GM23338 (cell line): ENCODE results near the gene NEUROG2. TPM values are rescaled to one million over a fixed set of nuclear protein-coding genes. Genes with fewer than 3 reads are reported as not detected.

Experiments
- ATAC-seq: fragments of 200-7000 bp; cut with Tn5 transposase; 3 replicates; pipeline ENCODE4 v1.9.1; 2020
- DNase-seq: peaks from one replicate; pipeline ENCODE4 v3.0.0-alpha.2; 2015; ENCODE audit warnings: low spot score
- H2AFZ ChIP-seq: fragments of 200-600 bp; sonication (generic); 2 replicates; pipeline ENCODE4 v1.8.0; 2016; ENCODE audit warnings: antibody characterized with exemption, mild to moderate bottlenecking, moderate library complexity
- H3F3A ChIP-seq: fragments of 200-600 bp; sonication (generic); replicated peaks from 2 replicates; pipeline ENCODE4 v1.8.0; 2017; ENCODE audit warnings: antibody characterized with exemption, mixed run types, low read depth
- H3K27ac ChIP-seq: fragments of 200-600 bp; sonication (generic); 2 replicates; pipeline ENCODE4 v1.6.1; 2016; ENCODE audit warnings: low read depth
- H3K27me3 ChIP-seq: fragments of 200-600 bp; sonication (generic); 2 replicates; pipeline ENCODE4 v1.8.0; 2016; ENCODE audit warnings: mild to moderate bottlenecking, mixed run types, moderate library complexity; ENCODE audit not compliant: insufficient read depth
- H3K36me3 ChIP-seq: fragments of 200-600 bp; sonication (generic); 2 replicates; pipeline ENCODE4 v1.8.0; 2016; ENCODE audit warnings: mild to moderate bottlenecking; ENCODE audit not compliant: insufficient read depth
- H3K4me1 ChIP-seq: fragments of 200-600 bp; sonication (generic); 2 replicates; pipeline ENCODE4 v1.8.0; 2016; ENCODE audit warnings: mild to moderate bottlenecking, moderate library complexity; ENCODE audit not compliant: insufficient read depth
- H3K4me2 ChIP-seq: fragments of 200-600 bp; sonication (generic); 2 replicates; pipeline ENCODE4 v1.7.1; 2017; ENCODE audit warnings: mixed run types
- H3K4me3 ChIP-seq: fragments of 200-600 bp; sonication (generic); 2 replicates; pipeline ENCODE4 v1.6.1; 2016; ENCODE audit warnings: mixed run types
- H3K79me2 ChIP-seq: fragments of 200-600 bp; sonication (generic); replicated peaks from 2 replicates; pipeline ENCODE4 v1.8.0; 2017; ENCODE audit warnings: mild to moderate bottlenecking; ENCODE audit not compliant: insufficient read depth
- H3K9me2 ChIP-seq: fragments of 200-600 bp; sonication (generic); 2 replicates; pipeline ENCODE4 v1.8.0; 2017; ENCODE audit not compliant: insufficient read depth
- H4K20me1 ChIP-seq: fragments of 200-600 bp; sonication (generic); replicated peaks from 2 replicates; pipeline ENCODE4 v1.8.0; 2017; ENCODE audit warnings: mild to moderate bottlenecking; ENCODE audit not compliant: insufficient read depth
- H3K27ac Mint-ChIP-seq: 2 replicates; pipeline ENCODE4 v1.8.0; 2020; ENCODE audit warnings: inconsistent platforms, mild to moderate bottlenecking, moderate library complexity, mixed read lengths
- H3K27me3 Mint-ChIP-seq: 3 replicates; pipeline ENCODE4 v1.8.0; 2022; ENCODE audit warnings: low read depth, mild to moderate bottlenecking, moderate library complexity, mixed read lengths, inconsistent platforms; ENCODE audit not compliant: insufficient read depth, poor library complexity
- H3K36me3 Mint-ChIP-seq: 3 replicates; pipeline ENCODE4 v1.8.0; 2021; ENCODE audit warnings: low read depth, mild to moderate bottlenecking, inconsistent platforms, moderate library complexity, mixed read lengths
- H3K4me1 Mint-ChIP-seq: 3 replicates; pipeline ENCODE4 v1.8.0; 2020; ENCODE audit warnings: mild to moderate bottlenecking, inconsistent platforms, mixed read lengths
- H3K4me3 Mint-ChIP-seq: 3 replicates; pipeline ENCODE4 v1.8.0; 2021; ENCODE audit warnings: moderate library complexity, mild to moderate bottlenecking, inconsistent platforms, mixed read lengths
- H3K9me3 Mint-ChIP-seq: 3 replicates; pipeline ENCODE4 v1.8.0; 2020; ENCODE audit warnings: moderate library complexity, mild to moderate bottlenecking, inconsistent platforms, mixed read lengths
- CREB1 ChIP-seq: fragments of 250-450 bp; sonication (Bioruptor Pico); IDR thresholded peaks from 2 replicates; pipeline ENCODE4 v1.5.0; 2020; ENCODE audit warnings: low read depth, mild to moderate bottlenecking, moderate library complexity
- CTCF ChIP-seq, 2 experiments: fragments of 200-600 bp in 1 of 2; sonication (generic) in 1 of 2; conservative IDR thresholded peaks; 2 replicates each; pipeline versions ENCODE4 v1.5.1 to v1.6.1; 2016 to 2017; ENCODE audit warnings: antibody characterized with exemption in 2 of 2, low read depth in 2 of 2, mild to moderate bottlenecking in 2 of 2, moderate library complexity in 1 of 2
- ETS1 ChIP-seq: IDR thresholded peaks from 2 replicates; pipeline ENCODE4 v1.6.1; 2016; ENCODE audit warnings: antibody characterized with exemption
- EZH2 ChIP-seq: fragments of 200-600 bp; sonication (generic); IDR thresholded peaks from one replicate; pipeline ENCODE4 v1.8.0; 2017; ENCODE audit warnings: antibody characterized with exemption, mild to moderate bottlenecking, low read depth; ENCODE audit not compliant: unreplicated experiment
- JUNB ChIP-seq: IDR thresholded peaks from one replicate; pipeline ENCODE4 v1.6.1; 2016; ENCODE audit warnings: antibody characterized with exemption; ENCODE audit not compliant: unreplicated experiment
- NANOG ChIP-seq: IDR thresholded peaks from 2 replicates; pipeline ENCODE4 v1.6.1; 2016; ENCODE audit warnings: antibody characterized with exemption, borderline replicate concordance
- POLR2AphosphoS5 ChIP-seq: IDR thresholded peaks from 2 replicates; pipeline ENCODE4 v1.6.1; 2016; ENCODE audit warnings: antibody characterized with exemption, low read depth
- ZNF114 ChIP-seq: fragments of 250-450 bp; sonication (Bioruptor Pico); IDR thresholded peaks from 2 replicates; pipeline ENCODE4 v1.5.0; 2020; ENCODE audit warnings: mild to moderate bottlenecking, moderate library complexity
- ZNF462 ChIP-seq: fragments of 250-450 bp; sonication (Bioruptor Pico); IDR thresholded peaks from 2 replicates; pipeline ENCODE4 v1.5.0; 2020; ENCODE audit warnings: mild to moderate bottlenecking, moderate library complexity
- long read RNA-seq: library from polyadenylated mRNA; unstranded; transcript quantifications from one replicate; pipeline ENCODE4 v2.0.0, GENCODE V29; 2020; ENCODE audit not compliant: unreplicated experiment
- polyA plus RNA-seq: library from polyadenylated mRNA; unstranded; fragments of >200 nt; fragmentation: Nextera tagmentation; extraction: Ambion mirVana; gene quantifications from 2 replicates; pipeline ENCODE4 v1.2.1, GENCODE V29; 2016
- total RNA-seq: library from RNA; depleted of rRNA; stranded (reverse); fragments of >200 nt; shearing (Covaris generic); gene quantifications from 2 replicates; pipeline ENCODE4 v1.2.3, GENCODE V29; 2014; rRNA removed

NEUROG2 gene
- not detected in 2 replicates for total RNA-seq
- not detected in 2 replicates for polyA plus RNA-seq
- long read RNA-seq = 0 reads

GRCh38 chr4:112516066-112516470 lies at the start of gene NEUROG2:
Gene NEUROG2 (minus strand): TSS chr4:112516180. CDS start chr4:112515475, 705 bp downstream.
- peaks cover 48% of the 10 kb centered on the region for H3K4me1 Mint-ChIP-seq
- Histone ChIP-seq H3K4me1 (peaks cover 64% of the 10 kb centered on the region), H3K79me2 (no peaks in the 10 kb centered on the region), H3K27me3 (peaks cover 100% of the 10 kb centered on the region), H3F3A (peaks cover 48% of the 10 kb centered on the region), H4K20me1 (peaks cover 40% of the 10 kb centered on the region), H2AFZ (peak within 1 kb of the TSS; percentile 95), H3K4me3 (peak within 1 kb of the TSS; percentile 60), H3K9me2 (no peaks in the 10 kb centered on the region), H3K4me2 (peak within 1 kb of the TSS; percentile 87), H3K36me3 (no peaks in the 10 kb centered on the region), H3K27ac (no peak within 1 kb of the TSS)
- H3K9me3 Mint-ChIP-seq = peaks cover 3% of the 10 kb centered on the region; the same call in 2 of the 3 replicates
- no peak for TF ChIP-seq ZNF114 (CRISPR knock-in tag)
- TF ChIP-seq JUNB = no peak
- TF ChIP-seq NANOG = no peak
- no peak for TF ChIP-seq POLR2AphosphoS5
- TF ChIP-seq EZH2 = no peak
- no peak for TF ChIP-seq ETS1
- no peak for TF ChIP-seq CREB1 (CRISPR knock-in tag)
- H3K27me3 Mint-ChIP-seq = peaks cover 99% of the 10 kb centered on the region
- ATAC-seq (peak; percentile 3), DNase-seq (no peak)
- no peak within 1 kb of the TSS for H3K27ac Mint-ChIP-seq
- no peaks in the 10 kb centered on the region; the same call in 2 of the 3 replicates for H3K36me3 Mint-ChIP-seq
- peak within 1 kb of the TSS; percentile 82 for H3K4me3 Mint-ChIP-seq

GRCh38 chr4:112564706-112565270 lies 48.8 kb upstream of the NEUROG2 start:
- Histone ChIP-seq H3K4me2 (no peak overlapping the region), H3K79me2 (no peaks in the 10 kb centered on the region), H3K36me3 (no peaks in the 10 kb centered on the region), H3K4me1 (no peaks in the 10 kb centered on the region), H2AFZ (no peak overlapping the region), H4K20me1 (no peaks in the 10 kb centered on the region; the same call in 1 of the 2 replicates), H3K4me3 (no peak overlapping the region), H3F3A (no peaks in the 10 kb centered on the region), H3K27ac (no peak overlapping the region), H3K9me2 (no peaks in the 10 kb centered on the region), H3K27me3 (no peaks in the 10 kb centered on the region)
- Mint-ChIP-seq H3K4me3 (no peak overlapping the region), H3K27me3 (peaks cover 1% of the 10 kb centered on the region), H3K4me1 (no peaks in the 10 kb centered on the region), H3K9me3 (no peaks in the 10 kb centered on the region), H3K36me3 (peaks cover 15% of the 10 kb centered on the region), H3K27ac (no peak overlapping the region)
- no peak for ATAC-seq
- peak; percentile 50 for DNase-seq
- TF ChIP-seq ZNF462 (CRISPR knock-in tag) = no peak
- peak; percentile 59 to 69 for TF ChIP-seq CTCF (conservative IDR thresholded peaks at IDR 0.05; ENCODE audit: low read depth in 2 of 2)
